GM20431 (cell line): ENCODE data around the gene FHAD1.
"Not testable (repeated sequence)": the region's sequence is repeated elsewhere in the genome, so short reads cannot be mapped to it uniquely, and the experiment has no call there.

ENCODE experiments used
- in situ Hi-C: fragments of 300-500 bp; cut with MseI, MboI; formaldehyde crosslinking; loops from one replicate; pipeline ENCODE4 v1.15.0; 2020; ENCODE audit warnings: low sequenced_read_pairs; ENCODE audit not compliant: unreplicated experiment

Gene FHAD1

DNA sequence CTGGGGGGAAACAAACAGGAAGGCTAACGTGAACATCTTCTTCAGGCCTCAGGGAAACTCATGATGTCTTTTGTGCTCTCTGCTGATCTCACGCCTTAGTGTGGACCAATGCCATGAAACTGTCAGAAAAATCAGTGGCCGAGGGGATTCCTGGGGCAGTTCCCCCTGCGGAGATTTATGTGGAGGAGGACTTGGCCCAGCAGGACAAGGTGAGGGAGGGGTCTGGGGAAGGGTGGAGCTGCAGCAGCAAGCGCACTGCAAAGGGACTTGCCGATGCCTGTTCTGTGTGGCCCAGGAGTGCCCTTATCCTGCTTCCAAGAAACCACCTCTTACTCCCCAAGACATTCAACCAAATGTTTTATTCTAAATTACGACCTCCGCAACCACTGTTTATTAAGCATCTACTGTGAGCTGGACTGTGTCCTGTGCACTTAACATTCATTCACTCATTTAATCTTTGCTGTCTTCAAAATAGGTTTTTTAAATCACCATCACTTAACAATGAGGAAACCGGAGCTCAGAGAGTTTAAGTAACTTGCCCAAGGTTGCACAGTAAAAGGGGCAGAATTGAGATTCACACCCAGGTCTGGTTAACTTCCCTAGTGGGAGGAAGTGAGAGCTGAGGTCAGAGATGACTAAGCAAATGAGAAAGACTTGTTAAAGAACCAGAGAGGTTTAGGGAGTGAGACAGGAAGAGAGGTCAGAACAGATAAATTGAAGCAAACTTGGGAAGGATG is 49.7 kb downstream of the FHAD1 start:
- in situ Hi-C loops, result no loop called here

DNA sequence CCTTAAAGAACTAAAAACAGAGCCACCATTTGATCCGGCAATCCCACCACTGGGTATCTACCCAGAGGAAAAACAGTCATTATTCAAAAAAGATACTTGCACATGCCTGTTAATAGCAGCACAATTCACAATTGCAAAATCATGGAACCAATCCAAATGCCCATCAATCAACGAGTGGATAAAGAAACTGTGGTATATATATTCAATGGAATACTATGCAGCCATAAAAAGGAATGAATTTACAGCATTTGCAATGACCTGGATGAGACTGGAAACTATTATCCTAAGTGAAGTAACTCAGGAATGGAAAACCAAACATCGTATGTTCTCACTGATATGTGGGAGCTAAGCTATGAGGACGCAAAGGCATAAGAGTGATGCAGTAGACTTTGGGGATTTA is 51.0 kb downstream of the FHAD1 start:
- in situ Hi-C loops, result not testable (repeated sequence)

- in situ Hi-C loops, result no loop called here
These were observed 52.2 kb downstream of the FHAD1 start for GRCh38 chr1:15299179-15299578.

DNA sequence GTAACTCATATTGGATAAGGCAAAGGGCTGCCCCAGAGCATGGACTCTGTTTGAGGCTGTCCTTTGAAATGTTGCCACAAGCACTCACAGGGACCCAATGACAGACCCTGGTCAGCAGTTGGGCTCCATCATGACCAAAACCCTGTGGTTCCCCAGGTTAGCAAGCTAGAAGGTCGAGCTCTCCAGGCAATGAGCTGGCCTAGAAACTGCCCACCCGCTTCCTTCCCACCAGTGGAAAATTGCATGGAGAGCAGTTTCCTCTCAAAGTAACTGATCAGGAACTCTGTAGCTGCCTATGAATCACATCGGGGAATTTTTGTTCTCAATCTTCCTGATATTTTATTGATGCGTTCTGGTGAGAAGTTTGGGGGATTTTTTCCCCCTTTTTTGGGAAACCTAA is 52.8 kb downstream of the FHAD1 start:
- in situ Hi-C loops, result no loop called here

DNA sequence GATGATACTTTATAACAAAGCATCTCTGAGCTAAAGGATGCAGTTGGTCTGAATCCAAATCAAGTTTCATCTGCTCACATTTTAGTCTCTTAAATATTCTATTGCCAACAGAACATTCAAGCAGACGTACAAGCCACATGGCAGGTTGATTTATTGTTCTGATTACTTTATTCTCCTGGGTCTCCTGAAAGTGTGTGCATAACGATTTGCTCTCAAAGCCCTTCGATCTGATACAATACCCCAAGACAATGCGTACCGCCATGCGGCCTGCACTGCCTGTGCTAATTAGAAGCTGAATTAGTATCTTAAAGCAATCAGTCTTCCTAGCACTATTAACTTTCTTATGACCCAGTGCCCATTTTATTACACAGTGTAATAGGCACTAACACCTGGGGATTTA is 56.9 kb downstream of the FHAD1 start:
- in situ Hi-C loops, result no loop called here

- in situ Hi-C loops, result no loop called here
These were observed 57.9 kb downstream of the FHAD1 start for GRCh38 chr1:15304708-15305467.

DNA sequence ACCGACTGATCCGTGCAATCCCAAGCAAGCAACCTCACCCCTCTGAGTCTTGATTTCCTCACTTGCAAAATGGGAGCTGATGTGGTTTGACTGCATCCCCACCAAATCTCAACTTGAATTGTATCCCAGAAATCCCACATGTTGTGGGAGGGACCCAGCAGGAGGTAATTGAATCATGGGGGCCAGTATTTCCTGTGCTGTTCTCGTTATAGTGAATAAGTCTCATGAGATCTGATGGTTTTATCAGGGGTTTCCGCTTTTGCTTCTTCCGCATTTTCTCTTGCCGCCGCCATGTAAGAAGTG is 58.4 kb downstream of the FHAD1 start:
- in situ Hi-C loops, result no loop called here

DNA sequence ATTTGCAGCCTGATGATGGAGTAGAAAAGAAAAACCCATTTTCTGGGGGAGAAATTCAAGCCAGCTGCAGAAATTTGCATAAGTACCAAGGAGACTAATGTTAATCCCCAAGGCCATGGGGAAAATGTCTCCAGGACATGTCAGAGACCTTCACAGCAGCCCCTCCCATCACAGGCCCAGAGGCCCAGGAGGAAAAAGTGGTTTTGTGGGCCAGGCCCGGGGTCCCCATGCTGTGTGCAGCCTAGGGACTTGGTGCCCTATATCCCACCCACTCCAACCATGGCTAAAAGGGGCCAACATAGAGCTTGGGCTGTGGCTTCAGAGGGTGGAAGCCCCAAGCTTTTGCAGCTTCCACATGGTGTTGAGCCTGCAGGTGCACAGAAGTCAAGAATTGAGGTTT is 59.3 kb downstream of the FHAD1 start:
- in situ Hi-C loops, result not testable (repeated sequence)

DNA sequence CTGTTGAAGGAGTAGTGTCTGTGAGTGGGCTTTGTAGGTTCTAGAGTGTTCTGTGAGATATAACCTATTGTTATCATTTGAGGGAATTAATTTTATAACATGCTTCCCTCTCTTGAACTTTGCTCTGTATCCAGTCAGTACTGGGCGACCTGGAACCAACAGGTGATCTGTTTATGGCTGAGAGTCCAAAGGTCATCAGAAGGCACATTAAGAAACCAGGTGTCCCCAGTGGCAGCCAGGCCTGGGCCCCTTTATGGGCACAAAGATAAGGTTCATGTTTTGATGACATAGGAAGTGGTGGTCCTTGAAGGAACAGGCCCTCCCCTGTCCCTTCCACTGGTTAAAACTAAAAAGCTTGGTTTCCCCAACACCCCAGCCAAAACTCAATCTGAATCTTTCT is 61.1 kb downstream of the FHAD1 start:
- in situ Hi-C loops, result no loop called here

GRCh38 chr1:15308621-15309027 is 61.6 kb downstream of the FHAD1 start:
- in situ Hi-C loops, result no loop called here

GRCh38 chr1:15309687-15310086 is 62.7 kb downstream of the FHAD1 start:
- in situ Hi-C loops, result no loop called here

DNA sequence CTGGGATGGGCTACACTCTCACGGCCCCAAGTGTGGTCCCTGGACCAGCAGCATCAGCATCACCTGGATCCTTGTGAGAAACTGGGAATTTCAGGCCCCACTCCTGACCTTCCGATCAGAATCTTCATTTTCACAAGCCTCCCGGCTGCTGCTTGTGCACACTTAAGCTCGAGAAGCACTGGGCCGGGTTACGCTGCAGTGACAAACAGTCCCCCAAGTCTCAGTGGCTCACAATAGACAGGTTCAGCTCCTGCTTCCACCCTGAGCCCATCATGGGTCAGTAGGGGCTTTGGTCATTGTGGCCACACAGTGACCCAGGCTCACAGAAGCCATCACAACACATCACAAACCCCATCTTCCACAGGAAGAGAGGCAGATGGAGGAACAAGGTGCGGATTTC is 63.5 kb downstream of the FHAD1 start:
- in situ Hi-C loops, result no loop called here

GRCh38 chr1:15311122-15311822 is 64.2 kb downstream of the FHAD1 start:
- in situ Hi-C loops, result no loop called here

DNA sequence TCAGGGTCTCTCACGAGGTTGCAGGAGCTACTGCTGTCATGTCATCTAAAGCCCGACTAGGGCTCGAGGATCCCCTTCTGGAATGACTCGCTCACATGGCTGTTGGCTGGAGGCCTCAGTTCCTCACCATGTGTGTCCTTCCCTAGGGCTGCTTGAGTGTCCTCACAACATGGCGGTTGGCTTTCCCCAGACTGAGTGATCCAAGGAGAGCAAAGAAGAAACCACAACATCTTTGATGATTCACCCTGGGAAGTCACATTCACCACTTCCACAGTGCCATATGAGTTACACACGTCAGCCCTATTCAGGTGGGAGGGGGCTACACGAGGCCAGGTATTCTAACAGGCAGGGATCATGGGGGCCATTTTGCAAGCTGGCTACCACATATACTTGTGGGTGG is 64.9 kb downstream of the FHAD1 start:
- in situ Hi-C loops, result no loop called here

DNA sequence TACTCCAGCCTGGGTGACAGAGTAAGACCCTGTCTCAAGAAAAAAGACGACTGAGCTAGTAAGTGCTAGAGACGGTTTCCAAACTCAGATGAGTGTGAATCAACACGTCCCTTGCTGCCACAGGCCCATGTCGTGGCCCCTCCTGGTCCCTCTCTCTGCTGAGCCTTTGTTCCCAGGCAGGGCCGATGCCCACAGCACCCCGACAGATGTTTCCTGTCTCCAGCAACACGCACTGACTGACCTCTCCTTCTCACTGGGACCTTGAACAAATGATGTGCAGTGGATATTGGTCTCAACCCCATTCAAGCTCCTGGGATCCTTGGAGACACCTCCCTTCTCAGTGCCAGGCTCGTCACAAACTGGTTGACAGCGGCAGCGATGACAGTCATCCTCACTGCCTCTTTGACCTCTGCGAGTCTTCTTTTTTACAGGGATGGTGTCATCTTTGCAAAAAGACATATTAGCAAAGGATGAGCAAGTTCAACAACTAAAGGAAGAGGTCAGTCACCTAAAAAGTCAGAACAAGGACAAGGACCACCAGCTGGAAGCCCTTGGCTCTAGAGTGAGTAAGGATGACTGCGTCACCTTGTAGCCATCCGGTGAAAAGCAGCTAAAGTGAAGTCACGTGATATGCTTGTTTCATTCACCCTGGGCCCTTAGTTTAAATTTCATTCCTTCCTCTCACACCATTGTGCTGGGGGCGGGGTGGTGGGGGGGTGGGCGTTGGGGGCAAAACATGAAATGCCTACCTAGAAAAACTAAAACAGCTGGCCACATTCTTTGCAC is 65.8 kb downstream of the FHAD1 start:
- in situ Hi-C loops, result no loop called here

DNA sequence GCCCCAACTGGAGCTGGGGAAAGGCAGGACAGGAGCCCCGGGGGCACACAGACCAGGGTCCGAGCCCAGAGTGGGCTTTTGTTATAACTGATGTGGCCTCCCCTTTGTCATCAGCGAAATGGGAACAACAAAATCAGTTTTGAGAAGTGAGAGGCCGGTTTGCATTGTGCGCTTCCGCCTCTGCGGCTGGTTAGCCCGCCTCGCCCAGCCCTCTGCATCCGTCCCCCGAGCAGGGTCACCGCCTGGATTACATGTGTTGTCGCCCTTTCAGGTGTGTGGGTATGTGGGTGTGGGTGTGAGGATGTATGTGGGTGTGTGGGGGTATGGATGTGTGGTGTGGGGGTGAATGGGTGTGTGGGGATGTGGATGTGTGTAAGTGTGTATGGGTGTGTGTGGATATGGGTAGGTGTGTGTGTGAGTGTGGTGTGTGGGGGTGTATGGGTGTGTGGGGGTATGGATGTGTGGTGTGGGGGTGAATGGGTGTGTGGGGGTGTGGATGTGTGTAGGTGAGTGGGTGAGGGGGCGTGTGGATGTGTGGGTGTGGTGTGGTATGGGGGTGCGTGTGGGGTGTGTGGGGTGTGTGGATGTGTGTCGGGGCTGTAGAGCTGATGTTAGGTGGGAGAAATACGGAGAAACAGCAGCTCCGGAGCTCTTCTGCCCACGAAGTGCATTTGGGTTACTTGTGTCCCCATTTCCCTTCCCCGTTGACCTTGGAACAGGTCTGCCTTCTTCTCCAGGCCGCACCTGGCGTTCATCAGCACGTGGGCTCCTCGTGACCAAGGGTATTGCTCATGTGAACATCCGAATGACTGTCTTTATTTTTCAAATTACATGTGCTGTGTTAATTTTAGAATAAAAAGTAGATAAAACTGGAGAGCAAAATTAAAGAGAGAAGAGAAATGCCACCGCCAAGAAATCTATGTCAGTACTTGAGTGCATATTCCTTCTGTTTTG is 67.6 kb downstream of the FHAD1 start:
- in situ Hi-C loops, result no loop called here

DNA sequence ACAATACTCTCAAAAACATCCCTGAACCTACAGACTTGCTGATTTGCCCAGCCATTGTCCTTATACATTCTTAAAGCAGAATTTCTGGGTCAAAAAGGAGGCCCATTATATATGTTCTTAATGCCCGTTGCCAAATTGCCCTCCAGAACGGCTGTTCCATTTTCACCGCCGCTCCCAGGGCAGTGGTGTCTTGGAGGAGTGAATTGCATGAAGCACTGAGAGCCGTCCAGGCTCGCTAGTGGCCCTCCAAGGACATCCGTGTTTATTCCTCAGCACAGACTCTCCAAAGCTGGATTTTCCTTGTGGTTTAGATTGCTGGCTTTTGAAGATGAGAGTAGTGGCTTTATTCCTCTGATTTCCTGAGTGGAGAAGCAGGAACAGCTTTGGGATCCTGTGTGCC is 68.8 kb downstream of the FHAD1 start:
- in situ Hi-C loops, result no loop called here

GRCh38 chr1:15316510-15316909 is 69.5 kb downstream of the FHAD1 start:
- in situ Hi-C loops, result no loop called here

GRCh38 chr1:15320267-15320666 is 73.2 kb downstream of the FHAD1 start:
- in situ Hi-C loops, result loop anchor here (5.0 kb wide), 1 partner anchor 117 kb away; the partner anchor contains the start of gene CTRC
